Stimulated activated naive CD8-positive, alpha-beta T cell treated with anti-CD3 and anti-CD28 coated beads, Interleukin-15, Interleukin-2, amounts not matched to agents 100 ng/mL and 50 ng/mL, for 24 hours (primary cell): Measurements from ENCODE around the gene TRAF1.

ENCODE experiments used
- H3K27ac Mint-ChIP-seq: one replicate; pipeline ENCODE4 v1.8.0; 2021; ENCODE audit warnings: mild to moderate bottlenecking, mixed read lengths
- H3K27me3 Mint-ChIP-seq: one replicate; pipeline ENCODE4 v1.8.0; 2021; ENCODE audit warnings: mixed read lengths
- H3K36me3 Mint-ChIP-seq: one replicate; pipeline ENCODE4 v1.8.0; 2021; ENCODE audit warnings: low read depth, mixed read lengths
- H3K4me1 Mint-ChIP-seq: one replicate; pipeline ENCODE4 v1.8.0; 2021; ENCODE audit warnings: low read depth, mixed read lengths
- H3K4me3 Mint-ChIP-seq: one replicate; pipeline ENCODE4 v1.8.0; 2021; ENCODE audit warnings: mild to moderate bottlenecking, mixed read lengths
- H3K9me3 Mint-ChIP-seq: one replicate; pipeline ENCODE4 v1.8.0; 2021; ENCODE audit warnings: mixed read lengths

Gene TRAF1

DNA sequence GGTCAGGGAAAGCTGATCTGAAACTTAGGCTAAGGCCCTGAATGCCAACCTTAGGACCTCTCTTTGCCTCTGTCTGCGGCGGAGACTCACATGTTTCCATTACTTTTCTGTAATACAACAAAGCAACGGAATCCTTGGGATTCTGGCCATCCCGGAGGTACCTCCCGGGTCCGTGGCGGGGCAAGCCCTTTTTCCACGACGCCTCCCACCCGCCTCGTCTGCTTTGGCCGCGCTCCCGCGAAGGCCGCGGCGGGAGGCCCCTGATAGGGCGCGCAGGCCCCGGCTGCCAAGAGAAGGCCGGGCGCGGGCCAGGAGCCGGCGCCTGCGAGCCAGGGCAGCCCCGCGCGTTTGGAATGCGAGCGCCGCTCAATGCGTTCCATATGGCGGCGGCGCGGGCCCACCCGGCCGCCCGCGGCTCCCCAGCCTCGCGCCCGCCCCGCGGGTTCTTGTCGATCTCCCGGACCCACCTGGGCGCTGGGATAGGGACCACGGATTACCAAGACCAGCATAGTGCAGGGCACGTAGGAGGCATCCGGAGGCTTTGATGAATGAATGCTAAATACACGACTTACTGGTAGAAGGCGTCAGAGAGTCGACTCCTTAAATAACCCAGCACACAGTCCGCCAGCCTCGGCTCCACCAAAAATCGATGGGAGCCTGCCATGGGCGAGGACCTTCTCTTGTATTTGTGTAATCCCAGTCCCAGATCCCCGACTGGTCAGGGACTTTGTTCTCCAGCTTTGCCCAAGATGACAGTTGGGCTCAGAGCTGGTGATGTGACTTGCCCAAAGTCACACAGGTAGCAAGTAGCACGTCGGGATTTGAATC lies 32.1 kb downstream of the TRAF1 start:
- peak overlapping the region; percentile 99 for H3K27ac Mint-ChIP-seq
- H3K4me1 Mint-ChIP-seq = peaks cover 95% of the 10 kb centered on the region
- no peaks in the 10 kb centered on the region for H3K9me3 Mint-ChIP-seq
- no peak overlapping the region for H3K4me3 Mint-ChIP-seq
- H3K36me3 Mint-ChIP-seq = peaks cover 16% of the 10 kb centered on the region
- H3K27me3 Mint-ChIP-seq = no peaks in the 10 kb centered on the region

DNA sequence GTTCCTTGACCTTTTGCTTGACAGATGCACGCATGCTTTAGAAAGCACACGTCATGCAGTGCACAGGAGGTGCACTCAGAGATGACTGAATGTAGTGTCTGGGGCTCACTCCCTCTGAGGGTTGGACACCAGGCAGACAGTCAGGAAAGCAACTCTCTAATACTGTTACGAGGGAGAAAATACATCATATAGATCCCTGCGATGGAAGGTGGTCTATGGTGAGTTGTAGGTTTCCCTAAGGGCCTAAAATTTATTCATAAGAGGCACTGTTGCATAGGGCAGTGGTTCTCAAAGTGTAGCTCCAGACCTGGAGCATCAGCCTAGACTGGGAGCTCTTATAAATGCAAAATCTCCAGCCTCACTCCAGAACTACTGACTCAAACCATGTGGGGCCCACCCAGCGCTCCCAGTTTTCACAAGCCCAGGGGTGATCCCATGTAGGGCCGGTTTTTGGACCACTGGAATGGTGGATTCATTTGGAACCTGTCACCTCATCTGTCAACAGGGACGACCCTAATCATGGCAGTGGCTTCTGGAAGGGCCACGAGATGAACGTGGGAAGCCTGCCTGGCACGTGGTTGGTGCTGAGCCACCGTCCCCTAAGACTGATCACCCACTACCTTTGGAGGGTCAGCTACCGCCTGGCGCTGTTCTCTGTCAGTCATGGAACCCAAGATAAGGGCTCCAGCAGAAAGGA lies 32.8 kb downstream of the TRAF1 start:
- H3K36me3 Mint-ChIP-seq = peaks cover 16% of the 10 kb centered on the region
- peaks cover 97% of the 10 kb centered on the region for H3K4me1 Mint-ChIP-seq
- H3K27me3 Mint-ChIP-seq = no peaks in the 10 kb centered on the region
- H3K27ac Mint-ChIP-seq = peak overlapping the region; percentile 99
- H3K9me3 Mint-ChIP-seq = no peaks in the 10 kb centered on the region
- H3K4me3 Mint-ChIP-seq = peak overlapping the region; percentile 78

DNA sequence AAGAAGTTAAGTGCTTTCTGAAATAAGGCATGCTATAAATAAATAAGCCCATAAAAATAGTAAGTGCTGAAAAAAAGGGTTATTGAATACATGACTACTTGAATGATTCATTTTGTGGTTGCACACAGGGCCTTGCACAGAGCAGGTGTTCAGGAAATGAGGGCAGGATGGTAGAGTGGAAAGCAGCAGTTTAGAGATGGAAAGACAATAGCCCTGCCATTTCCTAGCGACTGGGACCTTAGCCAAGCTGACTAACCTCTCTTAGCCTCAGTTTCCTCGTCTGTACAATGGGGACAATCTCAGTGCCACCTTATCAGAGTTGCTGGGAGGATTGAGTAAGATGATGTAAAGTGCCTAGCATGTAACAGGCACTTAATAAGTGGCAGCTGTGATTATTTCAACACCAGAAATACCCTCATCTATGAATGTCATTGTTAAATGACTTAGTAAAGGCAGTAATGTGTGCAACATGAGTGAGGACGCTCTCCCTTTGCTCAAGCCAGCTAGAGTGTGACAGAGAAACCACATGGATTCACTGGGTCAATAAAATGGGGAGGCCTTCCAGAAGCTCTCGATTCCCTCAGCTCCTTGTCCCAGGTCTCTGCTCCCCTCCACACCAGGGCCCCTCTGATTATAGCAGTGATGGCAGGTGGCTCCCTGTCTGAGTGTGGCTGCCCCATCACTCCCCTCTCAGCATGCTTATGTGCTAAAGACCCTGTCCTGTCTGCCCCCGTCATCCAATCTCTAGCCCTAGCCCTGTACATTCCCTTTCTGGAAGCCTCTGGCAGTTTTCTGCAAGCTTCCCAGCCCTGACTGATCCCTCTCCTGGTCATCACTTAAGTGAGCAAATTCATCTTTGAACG lies 33.6 kb downstream of the TRAF1 start:
- peaks cover 96% of the 10 kb centered on the region for H3K4me1 Mint-ChIP-seq
- H3K9me3 Mint-ChIP-seq = no peaks in the 10 kb centered on the region
- peak overlapping the region; percentile 99 for H3K27ac Mint-ChIP-seq
- H3K27me3 Mint-ChIP-seq = no peaks in the 10 kb centered on the region
- H3K36me3 Mint-ChIP-seq = peaks cover 15% of the 10 kb centered on the region
- peak overlapping the region; percentile 78 for H3K4me3 Mint-ChIP-seq

DNA sequence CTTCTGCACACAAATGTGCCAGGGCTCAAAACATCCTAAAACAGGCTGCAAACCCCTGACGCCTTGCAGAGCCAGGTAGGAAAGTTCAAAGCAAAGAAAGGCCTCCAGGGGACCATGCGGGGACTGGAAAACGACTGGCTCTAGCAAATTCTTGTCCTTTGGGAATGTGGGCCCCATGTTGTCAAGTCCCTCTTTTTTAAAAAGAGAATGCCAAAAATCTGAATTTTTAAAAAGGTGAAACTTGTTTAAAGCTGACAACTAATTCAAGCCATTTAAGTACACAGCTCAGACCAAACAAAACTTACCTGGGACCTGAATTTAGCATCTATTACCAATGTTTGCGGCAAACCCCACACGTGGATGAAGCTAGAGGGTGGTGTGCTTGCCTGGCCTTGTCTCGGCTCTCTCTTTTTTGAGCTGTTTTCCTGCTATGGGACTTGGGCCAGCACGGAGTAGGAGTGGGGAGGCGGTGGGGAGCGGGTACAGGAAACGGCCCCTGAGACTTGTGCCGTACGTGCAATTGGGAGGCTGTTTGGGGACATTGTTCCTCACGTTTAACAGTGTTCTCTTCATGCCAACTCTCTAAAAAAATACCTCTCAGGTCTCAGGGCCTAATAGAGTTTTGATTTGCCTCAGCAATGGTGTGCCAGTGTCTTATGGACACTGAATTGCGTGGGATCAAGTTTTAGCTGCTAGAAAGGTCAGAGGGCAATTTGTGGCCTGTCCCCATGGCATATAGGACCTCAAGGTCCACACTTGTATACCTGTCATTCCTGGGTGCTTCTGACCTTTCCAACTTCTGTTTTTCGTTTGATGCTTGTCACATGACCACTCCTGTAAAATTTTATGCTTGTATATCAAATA lies 34.5 kb downstream of the TRAF1 start:
- Mint-ChIP-seq H3K27me3 (no peaks in the 10 kb centered on the region), H3K27ac (peak overlapping the region; percentile 99), H3K4me3 (peak overlapping the region; percentile 78), H3K36me3 (peaks cover 15% of the 10 kb centered on the region), H3K9me3 (no peaks in the 10 kb centered on the region), H3K4me1 (peaks cover 87% of the 10 kb centered on the region)

DNA sequence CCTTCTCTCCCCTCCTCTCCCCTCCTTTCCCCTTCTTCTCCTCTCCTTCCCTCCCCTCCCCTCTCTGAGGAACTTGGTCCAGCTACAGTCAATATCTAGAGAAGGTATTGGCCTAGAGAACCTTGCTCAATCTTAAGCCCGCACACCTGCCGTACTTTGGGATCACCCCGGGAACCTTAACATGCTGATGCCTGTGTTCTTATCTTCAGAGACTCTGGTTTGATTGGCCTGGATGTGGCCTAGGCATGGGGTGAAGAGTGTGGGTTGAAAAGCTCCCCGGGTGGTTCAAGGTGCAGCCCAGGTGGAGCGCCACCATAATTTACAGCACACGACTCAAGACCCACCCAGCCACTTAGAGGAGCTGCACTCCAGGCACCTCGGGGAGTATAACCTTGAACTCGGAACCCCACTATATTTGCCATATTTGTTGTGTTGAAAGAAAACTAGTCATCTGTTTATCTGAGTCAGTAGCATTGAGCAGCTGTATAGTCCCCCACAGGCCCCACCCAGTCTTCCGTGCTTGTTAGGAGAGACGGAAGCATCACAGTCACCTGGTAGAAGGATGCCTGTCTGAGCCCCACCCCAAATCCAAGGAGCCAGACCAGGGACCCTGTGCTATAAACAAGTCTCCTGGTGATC lies 35.2 kb downstream of the TRAF1 start:
- peak overlapping the region; percentile 78 for H3K4me3 Mint-ChIP-seq
- peak overlapping the region; percentile 99 for H3K27ac Mint-ChIP-seq
- H3K36me3 Mint-ChIP-seq = peaks cover 9% of the 10 kb centered on the region
- H3K9me3 Mint-ChIP-seq = no peaks in the 10 kb centered on the region
- H3K27me3 Mint-ChIP-seq = no peaks in the 10 kb centered on the region
- peaks cover 87% of the 10 kb centered on the region for H3K4me1 Mint-ChIP-seq

DNA sequence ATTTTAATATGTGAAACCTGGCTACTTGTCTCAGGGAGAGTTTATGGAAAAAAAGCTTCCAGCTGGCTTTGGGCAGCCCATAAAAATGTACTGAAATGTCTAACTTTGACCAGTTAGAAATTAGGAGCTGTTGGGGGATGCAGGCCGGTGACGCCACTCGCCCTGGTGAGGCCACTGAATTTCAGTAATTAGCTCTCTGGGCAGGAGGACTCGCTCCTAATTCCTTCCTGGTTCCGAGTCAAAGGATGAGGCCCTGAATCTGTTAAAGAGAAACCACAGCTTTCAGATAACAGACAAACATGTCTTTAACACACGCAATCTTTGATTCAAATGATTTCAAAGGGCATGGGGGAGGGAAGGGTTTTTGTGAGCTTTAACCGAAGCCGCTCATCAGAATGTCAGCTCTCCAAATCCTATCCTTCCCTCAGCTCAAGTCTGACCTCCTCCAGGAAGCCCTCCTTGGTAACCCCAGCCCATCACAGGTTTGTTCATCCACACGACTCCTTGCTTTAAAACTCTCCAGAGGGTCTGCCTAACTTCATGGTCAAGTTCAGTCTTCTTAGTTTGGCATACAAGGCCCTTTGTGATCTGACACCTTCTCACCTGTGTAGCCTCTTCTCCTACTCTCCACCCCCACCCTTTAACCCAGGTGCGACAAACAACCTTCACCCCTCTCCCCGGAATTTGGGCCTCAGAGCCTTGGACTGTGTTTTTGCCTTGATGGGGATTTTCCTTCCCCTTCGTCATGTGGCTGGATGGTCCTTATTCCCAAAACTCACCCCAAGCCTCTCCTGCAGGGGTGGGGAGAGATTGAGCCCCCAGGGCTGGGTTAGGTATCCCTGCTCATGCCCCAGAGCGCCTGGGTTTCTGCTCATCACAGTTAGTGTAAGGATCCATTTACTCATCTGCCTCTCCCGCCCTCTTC lies 36.0 kb downstream of the TRAF1 start:
- Mint-ChIP-seq H3K36me3 (peaks cover 9% of the 10 kb centered on the region), H3K4me3 (peak overlapping the region; percentile 78), H3K4me1 (peaks cover 87% of the 10 kb centered on the region), H3K27me3 (no peaks in the 10 kb centered on the region), H3K9me3 (no peaks in the 10 kb centered on the region), H3K27ac (peak overlapping the region; percentile 99)

- Mint-ChIP-seq H3K27me3 (no peaks in the 10 kb centered on the region), H3K36me3 (peaks cover 9% of the 10 kb centered on the region), H3K4me3 (peak overlapping the region; percentile 78), H3K27ac (peak overlapping the region; percentile 99), H3K4me1 (peaks cover 81% of the 10 kb centered on the region), H3K9me3 (no peaks in the 10 kb centered on the region)
Observed at GRCh38 chr9:120889606-120890271, 36.9 kb downstream of the TRAF1 start.

DNA sequence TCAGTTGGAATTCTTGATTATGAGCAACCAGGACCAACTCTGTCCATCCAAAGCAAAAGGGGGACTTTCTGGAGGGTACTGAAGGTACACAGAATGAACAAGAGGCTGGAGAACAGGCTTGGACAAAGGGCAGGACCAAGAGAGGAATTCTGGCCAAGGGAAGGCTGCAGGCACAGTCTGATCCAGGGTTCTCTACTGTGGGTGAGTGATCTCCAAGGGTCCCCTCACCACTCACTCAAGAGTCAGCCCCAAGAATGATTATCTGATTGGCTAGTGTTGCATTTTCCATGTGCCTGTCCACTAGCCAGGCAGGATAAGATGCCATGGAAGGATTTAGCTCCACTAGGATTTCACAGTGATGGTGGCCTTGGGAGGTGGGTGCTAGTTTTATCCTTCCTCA lies 38.0 kb downstream of the TRAF1 start:
- H3K27ac Mint-ChIP-seq = peak overlapping the region; percentile 99
- no peak overlapping the region for H3K4me3 Mint-ChIP-seq
- H3K36me3 Mint-ChIP-seq = peaks cover 9% of the 10 kb centered on the region
- H3K9me3 Mint-ChIP-seq = no peaks in the 10 kb centered on the region
- H3K27me3 Mint-ChIP-seq = no peaks in the 10 kb centered on the region
- peaks cover 75% of the 10 kb centered on the region for H3K4me1 Mint-ChIP-seq

GRCh38 chr9:120886490-120886967 lies 40.1 kb downstream of the TRAF1 start:
- H3K27me3 Mint-ChIP-seq = no peaks in the 10 kb centered on the region
- H3K36me3 Mint-ChIP-seq = peaks cover 5% of the 10 kb centered on the region
- no peaks in the 10 kb centered on the region for H3K9me3 Mint-ChIP-seq
- H3K4me1 Mint-ChIP-seq = peaks cover 71% of the 10 kb centered on the region
- no peak overlapping the region for H3K27ac Mint-ChIP-seq
- no peak overlapping the region for H3K4me3 Mint-ChIP-seq

DNA sequence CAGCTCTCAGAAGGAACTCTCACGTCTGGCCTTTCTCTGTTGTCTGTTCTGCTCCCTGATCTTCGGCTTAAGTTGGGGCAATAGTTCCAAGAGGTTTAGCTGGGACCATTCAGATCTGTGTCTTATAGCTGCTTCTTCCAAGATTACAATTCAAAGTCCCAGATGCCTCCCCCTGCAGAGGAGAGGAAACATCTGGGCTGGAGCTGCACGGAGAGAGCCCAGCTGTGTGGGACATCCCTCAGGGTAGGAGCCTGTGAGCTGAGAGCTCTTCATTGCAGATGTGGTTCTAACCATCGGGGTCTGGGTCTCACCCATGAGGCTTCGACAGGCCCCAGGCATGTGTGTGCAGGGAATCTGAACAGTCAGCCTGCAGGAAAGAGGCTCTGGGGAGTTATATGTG lies 40.6 kb downstream of the TRAF1 start:
- peaks cover 5% of the 10 kb centered on the region for H3K36me3 Mint-ChIP-seq
- peak overlapping the region; percentile 52 for H3K27ac Mint-ChIP-seq
- no peaks in the 10 kb centered on the region for H3K9me3 Mint-ChIP-seq
- H3K4me3 Mint-ChIP-seq = no peak overlapping the region
- no peaks in the 10 kb centered on the region for H3K27me3 Mint-ChIP-seq
- peaks cover 71% of the 10 kb centered on the region for H3K4me1 Mint-ChIP-seq

DNA sequence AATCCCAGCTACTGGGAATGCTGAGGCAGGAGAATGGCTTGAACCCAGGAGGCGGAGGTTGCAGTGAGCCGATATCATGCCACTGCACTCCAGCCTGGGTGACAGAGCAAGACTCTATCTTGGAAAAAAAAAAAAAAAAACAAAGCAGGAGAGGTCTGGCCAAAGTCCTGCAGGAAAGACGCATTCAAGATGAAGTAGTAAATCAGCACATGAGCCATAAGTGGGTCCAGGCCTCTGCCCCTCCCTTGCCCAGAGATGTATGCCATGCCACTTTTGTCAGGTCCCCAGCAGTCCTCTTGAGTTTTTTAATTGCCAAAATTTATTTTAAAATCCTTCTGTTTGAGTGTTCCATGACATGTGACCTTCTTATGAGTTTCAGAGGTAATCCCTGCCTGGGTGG lies 41.1 kb downstream of the TRAF1 start:
- Mint-ChIP-seq H3K4me1 (peaks cover 71% of the 10 kb centered on the region), H3K27me3 (no peaks in the 10 kb centered on the region), H3K27ac (peak overlapping the region; percentile 52), H3K4me3 (no peak overlapping the region), H3K36me3 (peaks cover 5% of the 10 kb centered on the region), H3K9me3 (no peaks in the 10 kb centered on the region)

DNA sequence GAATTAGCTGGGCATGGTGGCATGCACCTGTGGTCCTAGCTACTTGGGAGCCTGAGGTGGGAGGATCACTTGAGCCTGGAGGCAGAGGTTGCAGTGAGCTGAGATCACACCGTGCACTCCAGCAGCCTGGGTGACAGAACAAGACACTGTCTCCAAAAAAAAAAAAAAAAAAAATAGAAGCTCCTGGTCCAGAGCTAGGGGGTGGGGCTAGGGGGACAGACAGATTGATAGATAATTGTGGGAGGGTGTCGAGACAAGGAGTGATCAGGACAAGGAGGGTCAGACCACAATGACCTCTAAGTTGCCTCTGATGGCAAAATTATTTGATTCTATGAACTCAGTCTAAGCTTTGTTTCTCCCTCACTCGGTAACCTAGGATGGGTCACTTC lies 43.0 kb downstream of the TRAF1 start:
- H3K9me3 Mint-ChIP-seq = no peaks in the 10 kb centered on the region
- no peaks in the 10 kb centered on the region for H3K27me3 Mint-ChIP-seq
- peak overlapping the region; percentile 40 for H3K27ac Mint-ChIP-seq
- H3K4me3 Mint-ChIP-seq = no peak overlapping the region
- peaks cover 4% of the 10 kb centered on the region for H3K36me3 Mint-ChIP-seq
- H3K4me1 Mint-ChIP-seq = peaks cover 71% of the 10 kb centered on the region
